Vagina (tissue), 2 donors: Measurements from ENCODE around the gene SGMS2. TPM values are rescaled to one million over a fixed set of nuclear protein-coding genes. Genes with fewer than 3 reads are reported as not detected.

Experiments
- DNase-seq, 2 donors: peaks; one replicate each; pipeline ENCODE4 v3.0.0-alpha.2; 2017; ENCODE audit errors: extremely low spot score in 2 of 2
- H3K27ac ChIP-seq: fragments of 200-600 bp; sonication (generic); one replicate; pipeline ENCODE4 v1.5.1; 2019
- H3K27me3 ChIP-seq: fragments of 200-600 bp; sonication (generic); one replicate; pipeline ENCODE4 v1.5.1; 2019
- H3K36me3 ChIP-seq, 2 donors: fragments of 200-600 bp; sonication (generic); one replicate each; pipeline ENCODE4 v1.5.1; 2017 to 2019
- H3K4me1 ChIP-seq: fragments of 200-600 bp; sonication (generic); one replicate; pipeline ENCODE4 v1.5.1; 2019
- H3K4me3 ChIP-seq, 2 donors: fragments of 200-600 bp; sonication (generic); 1 replicate in 1 of 2; 2 replicates in 1 of 2; pipeline ENCODE4 v1.5.1; 2016 to 2019
- H3K9me3 ChIP-seq: fragments of 200-600 bp; sonication (generic); one replicate; pipeline ENCODE4 v1.5.1; 2019
- POLR2A ChIP-seq, 2 donors: fragments of 450-650 bp; IDR thresholded peaks; one replicate each; pipeline ENCODE4 v1.6.1; 2017; ENCODE audit warnings: antibody characterized with exemption in 2 of 2, mild to moderate bottlenecking in 2 of 2, moderate library complexity in 2 of 2
- POLR2AphosphoS5 ChIP-seq, 2 donors: sonication (generic); formaldehyde crosslinking; IDR thresholded peaks; one replicate each; pipeline ENCODE4 v1.9.0; 2017; ENCODE audit warnings: antibody characterized with exemption in 2 of 2, mild to moderate bottlenecking in 2 of 2, low read depth in 1 of 2; ENCODE audit not compliant: insufficient read depth in 1 of 2
- intact Hi-C: fragments of 100-400 bp; cut with DNase I; formaldehyde crosslinking; loops from one replicate; pipeline ENCODE4 v1.15.1; 2023
- total RNA-seq: library from RNA; depleted of rRNA; stranded (reverse); fragments of >200 nt; gene quantifications from one replicate; pipeline ENCODE4 v1.2.3, GENCODE V29; 2016
- TF ChIP-seq, protein P1 (sequence below), 3 experiments: fragments of 450-650 bp in 2 of 3; fragments of 200-600 bp in 1 of 3; sonication (generic) in 1 of 3; IDR thresholded peaks; one replicate each; pipeline ENCODE4 v1.5.1; 2017 to 2019; ENCODE audit warnings: antibody characterized with exemption in 3 of 3, mild to moderate bottlenecking in 2 of 3, moderate library complexity in 2 of 3

Gene SGMS2
- total RNA-seq, 1 donor from 2014 or later = 66.5 TPM

DNA sequence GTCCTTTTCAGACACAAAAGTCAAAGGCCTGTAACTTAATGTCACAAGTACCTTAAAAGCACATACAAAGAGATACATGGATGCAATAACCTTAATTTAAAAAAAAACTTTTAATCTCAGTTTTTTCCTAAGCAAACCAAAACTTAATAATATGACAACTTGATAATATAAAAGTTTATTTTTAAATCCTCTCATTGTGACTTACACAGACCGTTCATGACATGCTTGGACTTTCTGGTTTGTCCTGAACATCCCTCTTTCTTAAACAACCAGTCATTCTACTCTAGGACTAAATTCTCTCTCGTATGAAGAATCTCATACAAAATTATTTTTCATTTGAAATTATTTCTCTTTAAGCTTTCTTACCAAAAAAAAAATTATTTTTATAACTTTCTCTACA lies 63.5 kb downstream of the SGMS2 start:
- peaks cover 2% of the 10 kb centered on the region for H3K4me1 ChIP-seq
- H3K27me3 ChIP-seq = no peaks in the 10 kb centered on the region
- intact Hi-C loops = no loop called here
- H3K36me3 ChIP-seq = no peaks in the 10 kb centered on the region
- TF ChIP-seq, protein P1, sequence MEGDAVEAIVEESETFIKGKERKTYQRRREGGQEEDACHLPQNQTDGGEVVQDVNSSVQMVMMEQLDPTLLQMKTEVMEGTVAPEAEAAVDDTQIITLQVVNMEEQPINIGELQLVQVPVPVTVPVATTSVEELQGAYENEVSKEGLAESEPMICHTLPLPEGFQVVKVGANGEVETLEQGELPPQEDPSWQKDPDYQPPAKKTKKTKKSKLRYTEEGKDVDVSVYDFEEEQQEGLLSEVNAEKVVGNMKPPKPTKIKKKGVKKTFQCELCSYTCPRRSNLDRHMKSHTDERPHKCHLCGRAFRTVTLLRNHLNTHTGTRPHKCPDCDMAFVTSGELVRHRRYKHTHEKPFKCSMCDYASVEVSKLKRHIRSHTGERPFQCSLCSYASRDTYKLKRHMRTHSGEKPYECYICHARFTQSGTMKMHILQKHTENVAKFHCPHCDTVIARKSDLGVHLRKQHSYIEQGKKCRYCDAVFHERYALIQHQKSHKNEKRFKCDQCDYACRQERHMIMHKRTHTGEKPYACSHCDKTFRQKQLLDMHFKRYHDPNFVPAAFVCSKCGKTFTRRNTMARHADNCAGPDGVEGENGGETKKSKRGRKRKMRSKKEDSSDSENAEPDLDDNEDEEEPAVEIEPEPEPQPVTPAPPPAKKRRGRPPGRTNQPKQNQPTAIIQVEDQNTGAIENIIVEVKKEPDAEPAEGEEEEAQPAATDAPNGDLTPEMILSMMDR (IDR thresholded peaks at IDR 0.05) = no peak
- TF ChIP-seq POLR2A (IDR thresholded peaks at IDR 0.05) (no peak), POLR2AphosphoS5 (IDR thresholded peaks at IDR 0.05; ENCODE audit: insufficient read depth in 1 of 2, low read depth in 1 of 2) (no peak)
- H3K27ac ChIP-seq = no peak overlapping the region
- no peaks in the 10 kb centered on the region for H3K9me3 ChIP-seq
- DNase-seq = no peak
- H3K4me3 ChIP-seq = no peak overlapping the region

DNA sequence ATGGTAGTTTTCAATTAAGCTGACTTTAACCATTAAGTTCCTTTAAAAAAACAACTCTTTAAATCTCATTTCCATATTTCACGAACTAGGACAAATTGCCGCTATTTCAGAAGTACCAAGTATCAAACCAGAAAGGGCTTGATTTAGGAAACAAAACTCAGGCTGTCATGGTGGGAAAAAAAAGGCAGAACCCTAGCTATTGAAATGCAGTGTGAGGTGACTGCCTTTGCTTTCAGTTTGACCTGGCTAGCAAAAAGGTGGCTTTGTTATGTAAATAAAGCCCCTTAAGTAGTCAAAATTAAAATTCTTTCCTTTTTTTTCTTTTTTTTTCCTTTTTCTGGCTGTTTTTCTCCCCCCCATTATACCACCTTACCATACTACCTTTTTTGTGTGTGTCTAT lies 66.0 kb downstream of the SGMS2 start:
- DNase-seq = no peak
- intact Hi-C loops = no loop called here
- Histone ChIP-seq H3K27ac (no peak overlapping the region), H3K4me1 (peaks cover 9% of the 10 kb centered on the region), H3K9me3 (no peaks in the 10 kb centered on the region), H3K27me3 (no peaks in the 10 kb centered on the region), H3K4me3 (no peak overlapping the region), H3K36me3 (no peaks in the 10 kb centered on the region)
- no peak for TF ChIP-seq POLR2AphosphoS5 (IDR thresholded peaks at IDR 0.05; ENCODE audit: insufficient read depth in 1 of 2, low read depth in 1 of 2)
- TF ChIP-seq POLR2A (IDR thresholded peaks at IDR 0.05) = no peak
- TF ChIP-seq, protein P1 (IDR thresholded peaks at IDR 0.05) = no peak

DNA sequence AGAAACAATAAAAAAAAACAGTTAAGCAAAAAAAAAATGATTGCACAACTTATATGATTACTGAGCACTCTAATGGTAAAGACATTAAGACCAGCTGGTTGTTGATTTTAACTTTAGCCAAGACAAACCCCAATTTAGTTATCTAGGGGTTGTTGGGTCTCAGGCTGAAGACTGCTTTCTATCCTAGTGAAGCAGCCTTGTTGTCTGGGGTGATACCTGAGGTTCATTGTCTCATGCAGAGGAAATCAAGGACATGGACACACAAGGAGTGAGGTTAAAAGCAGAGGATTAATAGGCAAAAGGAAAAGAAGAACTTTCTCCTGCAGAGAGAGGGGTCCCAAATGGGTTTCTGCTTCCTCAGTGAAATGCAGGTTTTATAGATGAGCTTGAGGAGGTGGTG lies 66.6 kb downstream of the SGMS2 start:
- intact Hi-C loops = no loop called here
- Histone ChIP-seq H3K36me3 (no peaks in the 10 kb centered on the region), H3K27ac (no peak overlapping the region), H3K27me3 (no peaks in the 10 kb centered on the region), H3K4me3 (no peak overlapping the region), H3K9me3 (no peaks in the 10 kb centered on the region), H3K4me1 (peaks cover 9% of the 10 kb centered on the region)
- TF ChIP-seq, protein P1 (IDR thresholded peaks at IDR 0.05) = no peak
- TF ChIP-seq POLR2AphosphoS5 (IDR thresholded peaks at IDR 0.05; ENCODE audit: insufficient read depth in 1 of 2, low read depth in 1 of 2) (no peak), POLR2A (IDR thresholded peaks at IDR 0.05) (no peak)
- DNase-seq = no peak

DNA sequence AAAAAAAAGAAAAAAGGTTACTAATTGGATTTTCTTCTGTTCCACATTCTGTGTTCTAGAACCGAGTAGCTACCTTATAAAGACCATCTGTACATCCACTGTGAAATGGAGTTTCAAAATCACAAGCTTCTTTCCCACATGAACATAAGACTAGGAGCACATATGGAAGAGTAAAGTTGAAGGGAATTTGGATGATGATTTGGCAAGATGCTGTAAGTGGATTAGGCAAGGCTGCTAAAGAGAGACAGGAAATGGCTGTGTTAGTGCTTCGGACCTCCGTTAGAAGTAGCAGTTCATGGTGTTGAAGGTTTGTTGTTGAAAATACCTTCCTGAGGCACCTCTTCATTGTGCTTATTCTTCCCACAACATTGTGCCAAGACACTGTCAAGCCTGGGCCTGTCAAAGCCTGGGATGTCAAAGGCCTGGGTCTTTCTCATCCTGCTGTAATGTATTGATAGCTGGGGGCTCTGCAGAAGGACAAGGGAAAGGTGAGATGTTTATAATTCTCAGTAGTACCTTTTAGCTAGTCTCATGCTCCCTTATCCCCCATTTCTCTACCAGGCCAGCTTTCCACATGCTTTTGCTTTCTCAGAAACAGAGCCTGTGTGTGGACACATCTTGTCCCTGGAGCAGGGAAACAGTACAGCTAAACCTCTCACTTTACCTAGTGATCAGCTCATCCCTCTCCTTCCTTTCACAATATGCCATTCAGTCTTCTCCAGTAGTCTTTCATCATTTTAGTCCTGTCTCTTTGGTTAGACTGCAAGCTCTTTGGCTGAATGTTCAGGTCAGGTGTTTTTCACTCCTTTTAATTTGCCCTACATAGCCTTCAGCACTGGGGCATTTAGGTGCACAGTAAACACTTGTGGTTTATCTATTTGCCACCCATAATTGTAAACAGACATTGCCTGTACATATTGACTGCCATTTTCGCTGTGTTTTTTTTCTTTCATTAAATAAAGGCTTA lies 68.7 kb downstream of the SGMS2 start:
- H3K36me3 ChIP-seq = no peaks in the 10 kb centered on the region
- H3K27me3 ChIP-seq = no peaks in the 10 kb centered on the region
- no peak overlapping the region for H3K4me3 ChIP-seq
- H3K27ac ChIP-seq = no peak overlapping the region
- intact Hi-C loops = no loop called here
- no peak for DNase-seq
- no peaks in the 10 kb centered on the region for H3K9me3 ChIP-seq
- no peak for TF ChIP-seq POLR2A (IDR thresholded peaks at IDR 0.05)
- peaks cover 9% of the 10 kb centered on the region for H3K4me1 ChIP-seq

DNA sequence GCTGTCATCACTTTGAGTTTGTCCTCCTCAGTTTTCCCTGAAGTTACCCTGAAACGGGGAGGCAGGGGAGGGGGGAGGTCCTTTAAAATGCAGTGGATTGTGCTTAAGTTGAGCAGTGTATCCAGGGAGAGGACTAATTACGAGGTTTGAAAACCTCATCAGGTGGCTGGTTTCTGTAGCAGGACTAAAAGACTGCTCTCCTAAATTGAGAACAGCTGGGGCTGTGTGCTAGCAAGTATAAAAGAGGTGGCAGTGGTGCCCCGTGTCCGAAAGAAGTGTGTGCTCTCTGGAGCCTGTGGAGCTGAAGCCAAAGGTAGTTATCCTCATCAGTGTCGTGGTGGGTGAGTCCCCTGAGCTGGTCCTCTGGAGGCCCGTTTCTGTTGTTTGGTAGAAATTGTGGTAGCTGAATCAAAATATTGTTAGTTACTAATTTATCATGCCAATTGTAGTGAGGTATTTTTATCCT lies 69.4 kb downstream of the SGMS2 start:
- Histone ChIP-seq H3K36me3 (no peaks in the 10 kb centered on the region), H3K4me1 (peaks cover 9% of the 10 kb centered on the region), H3K27me3 (no peaks in the 10 kb centered on the region), H3K27ac (no peak overlapping the region), H3K4me3 (no peak overlapping the region), H3K9me3 (no peaks in the 10 kb centered on the region)
- intact Hi-C loops = no loop called here
- no peak for DNase-seq
- TF ChIP-seq POLR2AphosphoS5 (IDR thresholded peaks at IDR 0.05; ENCODE audit: insufficient read depth in 1 of 2, low read depth in 1 of 2) = no peak

DNA sequence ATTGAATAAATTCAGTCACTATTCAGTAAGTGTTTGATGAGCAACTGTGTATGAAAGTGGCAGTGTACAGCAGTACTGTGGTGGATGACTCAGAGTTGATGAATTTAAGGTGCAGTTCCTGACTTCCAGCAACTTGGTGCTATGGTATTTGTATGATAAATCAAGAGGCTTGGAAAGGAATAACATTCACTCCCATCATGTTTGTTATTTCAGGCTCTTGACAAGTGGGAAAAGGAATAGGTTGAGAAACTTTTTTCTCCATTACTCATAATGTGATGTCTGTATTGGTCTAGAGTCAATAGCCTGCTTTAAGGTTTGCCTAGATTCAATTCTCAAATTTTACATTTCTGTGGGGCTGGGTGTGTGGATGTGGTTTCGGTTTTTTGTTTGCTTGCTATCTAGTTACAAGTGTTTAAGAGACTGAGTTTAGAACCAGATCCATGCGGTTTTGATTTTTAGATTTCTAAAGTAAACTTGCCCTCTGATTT lies 71.5 kb downstream of the SGMS2 start:
- no peak overlapping the region for H3K27ac ChIP-seq
- intact Hi-C loops = no loop called here
- H3K9me3 ChIP-seq = no peaks in the 10 kb centered on the region
- DNase-seq = no peak
- no peaks in the 10 kb centered on the region for H3K36me3 ChIP-seq
- TF ChIP-seq, protein P1 (IDR thresholded peaks at IDR 0.05) = no peak
- peak in 1 of 2 donors; percentile 69 for TF ChIP-seq POLR2AphosphoS5 (IDR thresholded peaks at IDR 0.05; ENCODE audit: insufficient read depth in 1 of 2, low read depth in 1 of 2)
- peaks cover 9% of the 10 kb centered on the region for H3K4me1 ChIP-seq
- H3K27me3 ChIP-seq = no peaks in the 10 kb centered on the region
- no peak overlapping the region for H3K4me3 ChIP-seq
